T-helper 1 cell (primary cell): ENCODE results near the gene ZNF532.
"Not testable (repeated sequence)": the region's sequence is repeated elsewhere in the genome, so short reads cannot be mapped to it uniquely, and the experiment has no call there.

Experiments
- DNase-seq, 5 donors: peaks; one replicate each; pipeline ENCODE4 v3.0.0-alpha.2; 2012 to 2020

Gene ZNF532

GRCh38 chr18:59011786-59012185 lies 147.1 kb downstream of the ZNF532 start:
- DNase-seq = no peak

- DNase-seq = no peak
Observed at GRCh38 chr18:59012815-59013705, 148.4 kb downstream of the ZNF532 start.

GRCh38 chr18:59013744-59014143 lies 149.1 kb downstream of the ZNF532 start:
- DNase-seq = no peak

DNA sequence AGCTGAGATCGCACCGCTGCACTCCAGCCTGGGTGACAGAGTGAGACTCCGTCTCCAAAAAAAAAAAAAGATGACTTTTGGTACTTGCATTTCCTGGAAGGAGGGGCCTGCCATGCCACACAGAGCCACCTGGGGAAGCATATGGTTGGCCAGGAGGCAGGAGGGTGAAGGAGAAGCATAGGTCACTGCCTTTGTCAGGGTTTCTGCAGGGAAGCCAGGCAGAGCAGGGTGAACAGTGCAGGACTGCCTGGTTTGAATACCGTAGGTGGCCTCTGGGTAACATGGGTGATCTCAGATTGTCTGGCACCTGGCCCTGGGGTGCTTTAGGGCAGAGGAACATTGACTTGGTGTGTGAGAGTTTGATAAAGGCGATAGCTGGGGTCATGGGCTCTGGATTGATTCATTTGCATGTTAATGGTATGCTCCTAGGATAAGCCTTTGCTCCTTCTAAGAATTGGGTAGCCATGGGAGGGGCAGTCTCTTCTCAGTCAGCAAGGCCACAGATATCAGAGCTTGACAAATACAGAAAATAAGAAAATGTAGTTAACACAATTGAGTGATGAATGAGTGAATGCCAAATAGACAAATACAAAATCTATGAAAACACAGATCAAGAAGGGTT lies 151.0 kb downstream of the ZNF532 start:
- no peak for DNase-seq

DNA sequence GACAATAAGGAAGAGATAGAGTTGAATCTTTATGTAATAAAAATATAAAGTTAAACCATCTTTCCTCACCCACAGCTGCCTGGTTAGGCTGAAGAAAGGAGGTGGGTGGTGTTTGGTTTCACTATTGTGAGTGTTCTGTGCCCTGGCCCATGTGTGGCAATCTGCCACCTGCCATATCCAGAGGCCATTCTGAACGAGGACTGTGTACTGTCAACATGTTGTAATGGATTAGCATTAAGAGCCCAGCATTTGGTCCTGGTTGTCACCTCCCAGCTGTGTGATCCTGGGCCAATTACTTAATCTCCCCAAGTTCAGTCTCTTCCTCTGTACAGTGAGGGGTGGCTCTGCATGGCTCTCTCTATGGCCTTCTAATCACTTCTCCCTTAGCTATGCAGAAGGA lies 156.8 kb downstream of the ZNF532 start:
- DNase-seq = no peak

- no peak for DNase-seq
Observed at GRCh38 chr18:59022167-59022945, 157.7 kb downstream of the ZNF532 start.

DNA sequence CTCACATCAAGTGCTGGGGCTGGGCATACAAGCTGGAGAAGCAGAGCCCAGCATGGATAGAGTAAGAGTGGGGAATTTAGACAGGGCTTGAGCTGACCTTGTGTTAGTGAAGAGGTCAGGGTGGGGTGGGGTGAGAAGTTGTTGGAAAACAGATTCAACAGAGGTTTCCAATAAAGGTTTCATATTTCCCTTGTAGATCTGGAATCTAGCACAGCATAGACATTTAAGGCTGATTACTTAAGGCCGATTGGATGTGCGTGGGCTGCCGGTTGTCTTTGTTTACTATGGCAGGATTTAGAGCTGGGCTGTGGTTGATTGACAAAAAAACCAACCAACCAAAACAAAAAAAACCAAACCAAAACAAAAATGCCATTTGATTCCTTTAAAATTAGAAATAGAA lies 160.2 kb downstream of the ZNF532 start:
- DNase-seq = no peak

DNA sequence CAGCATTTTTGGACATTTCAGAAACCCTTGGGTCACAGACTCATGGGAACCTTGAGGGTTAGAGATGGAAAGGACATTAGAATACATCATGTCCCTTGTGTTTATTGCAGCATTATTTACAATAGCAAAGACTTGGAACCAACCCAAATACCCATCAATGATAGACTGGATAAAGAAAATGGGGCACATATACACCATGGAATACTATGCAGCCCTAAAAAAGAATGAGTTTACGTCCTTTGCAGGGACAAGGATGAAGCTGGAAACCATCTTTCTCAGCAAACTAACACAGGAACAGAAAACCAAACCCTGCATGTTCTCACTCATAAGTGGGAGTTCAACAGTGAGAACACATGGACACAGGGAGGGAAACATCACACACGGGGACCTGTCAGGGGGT lies 160.9 kb downstream of the ZNF532 start:
- DNase-seq = not testable (repeated sequence)

DNA sequence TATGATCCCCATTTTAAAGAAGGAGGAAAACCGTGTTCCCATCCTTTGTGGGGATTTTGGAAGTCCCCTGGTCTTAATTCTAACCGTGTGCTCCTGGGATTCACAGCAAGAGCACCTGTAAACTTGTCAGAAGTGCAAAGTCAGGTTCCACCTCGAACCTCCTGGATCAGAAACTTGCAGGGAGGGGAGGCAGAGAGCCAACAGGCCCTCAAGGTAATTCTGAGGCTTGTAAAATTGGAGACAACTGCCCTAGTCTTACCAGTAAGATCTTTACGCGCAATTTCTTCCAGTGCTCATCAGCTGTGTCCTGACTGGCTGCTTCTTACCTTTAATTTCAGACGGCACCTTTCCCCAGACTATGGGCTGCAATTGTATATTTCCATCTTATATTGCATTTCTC lies 161.7 kb downstream of the ZNF532 start:
- DNase-seq = no peak

- no peak for DNase-seq
Observed at GRCh38 chr18:59026831-59027410, 162.2 kb downstream of the ZNF532 start.

DNA sequence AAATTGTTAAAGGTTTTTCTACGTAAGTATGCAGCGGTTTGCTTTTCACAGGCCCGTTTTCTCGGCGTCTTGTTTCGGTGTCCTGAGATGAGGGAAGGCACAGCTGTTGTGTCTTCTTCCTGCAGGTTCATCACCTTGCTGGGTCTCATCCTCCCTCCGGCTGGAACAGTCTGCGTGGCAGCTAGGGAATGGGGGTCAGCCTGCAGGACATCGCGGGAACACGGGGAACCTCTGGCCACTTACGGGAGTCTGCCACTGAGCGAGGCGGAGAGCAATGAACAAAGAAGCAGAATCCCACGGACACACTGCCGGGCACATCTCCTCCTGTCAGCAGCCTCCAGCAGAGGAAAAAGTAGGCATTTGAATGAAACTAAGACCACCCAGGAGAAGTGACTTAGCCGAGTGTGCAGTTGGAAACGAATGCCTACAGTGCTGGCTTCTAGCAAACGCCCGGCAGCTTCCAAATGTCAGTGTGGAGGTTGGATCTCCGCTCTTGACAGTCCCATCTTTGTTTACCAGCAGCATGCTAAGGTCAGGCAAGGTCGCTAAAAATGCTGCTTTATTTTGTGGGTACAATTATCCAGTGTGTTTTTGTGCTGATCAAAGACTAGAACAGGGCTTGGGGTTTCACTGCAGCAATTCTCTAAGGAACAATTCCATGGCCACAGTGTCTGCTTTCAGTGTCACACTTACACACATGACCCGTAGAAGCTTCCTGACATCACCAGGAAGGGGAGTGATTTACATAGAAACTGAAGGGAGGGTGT lies 165.2 kb downstream of the ZNF532 start:
- no peak for DNase-seq

DNA sequence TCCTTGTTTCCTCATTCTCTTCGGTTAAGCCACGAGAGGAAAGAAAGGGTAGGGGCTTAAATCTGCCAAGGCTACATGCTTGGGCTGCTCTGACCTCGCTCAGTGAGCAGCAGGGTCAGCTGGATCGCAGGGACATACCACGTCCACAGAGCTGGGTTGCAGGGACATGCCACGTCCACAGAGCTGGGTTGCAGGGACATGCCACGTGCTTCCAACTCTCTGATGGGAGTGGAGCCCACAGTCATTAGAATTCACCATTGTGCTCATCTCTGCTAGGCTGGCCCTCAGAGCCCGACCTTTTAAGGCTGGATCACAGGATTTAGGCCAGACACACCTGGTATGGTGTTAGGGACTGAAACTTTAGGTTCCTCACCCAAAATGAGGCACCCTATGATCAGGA lies 167.6 kb downstream of the ZNF532 start:
- no peak for DNase-seq

- DNase-seq = no peak
Observed at GRCh38 chr18:59033359-59033758, 168.7 kb downstream of the ZNF532 start.

DNA sequence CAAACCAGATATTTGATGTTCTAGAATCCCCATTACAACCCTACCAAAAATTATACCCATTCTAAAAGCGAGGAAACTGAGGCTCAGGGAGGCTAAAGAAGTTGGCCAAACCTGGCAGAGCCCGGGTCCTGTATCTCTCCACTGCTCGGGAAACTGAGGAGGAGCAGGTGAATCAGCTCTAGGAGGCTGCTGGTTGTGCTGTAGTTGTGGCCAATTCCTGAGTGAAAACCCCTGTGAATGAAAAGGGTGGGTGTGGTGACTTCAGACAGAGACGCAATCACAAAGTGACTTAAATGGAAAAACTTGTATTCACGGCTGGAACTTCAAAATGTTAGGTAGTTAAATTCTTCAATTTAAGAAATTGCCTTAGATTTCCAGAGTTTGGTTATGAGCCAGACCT lies 169.3 kb downstream of the ZNF532 start:
- no peak for DNase-seq

DNA sequence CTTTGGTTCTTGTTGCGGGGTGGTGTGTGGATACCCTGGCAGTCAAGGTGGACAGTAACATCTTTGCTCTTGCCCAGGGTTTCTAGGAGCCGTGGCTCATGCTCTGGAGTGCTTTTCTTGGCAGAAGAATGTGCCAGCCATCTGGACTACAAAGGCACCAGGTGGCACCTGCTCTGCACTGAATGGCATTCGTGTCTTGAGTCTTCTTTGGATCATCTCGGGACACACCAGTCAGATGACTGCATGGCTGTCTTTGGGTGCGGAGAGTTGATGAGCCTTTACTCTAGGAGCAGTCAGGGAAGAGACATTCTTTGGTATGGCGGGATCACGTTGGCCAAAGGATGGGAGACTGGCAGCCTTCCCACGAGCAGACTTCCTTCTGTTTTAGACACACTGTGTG lies 170.9 kb downstream of the ZNF532 start:
- DNase-seq = no peak
